ENCODE data around the gene DPP8. TPM values are rescaled to one million over a fixed set of nuclear protein-coding genes. Genes with fewer than 3 reads are reported as not detected.

Gene DPP8
- total RNA-seq, 2 donors from 2014 or later: 32.7 to 39.6 TPM

- no peaks in the 10 kb centered on the region for H3K27me3 ChIP-seq (replicated peaks; ENCODE audit: insufficient read depth)
- no peaks in the 10 kb centered on the region for H3K4me1 ChIP-seq (replicated peaks)
- no peaks in the 10 kb centered on the region for H3K9me3 ChIP-seq
- 60% methylated on average over 1 of the region's 1 CpG for WGBS
- no peak overlapping the region for H3K4me3 ChIP-seq
- H3K36me3 ChIP-seq: no peaks in the 10 kb centered on the region
- no peak for DNase-seq (ENCODE audit: low spot score)
- intact Hi-C loops (cut with DNase I): no loop called here
- TF ChIP-seq POLR2AphosphoS5 (IDR thresholded peaks at IDR 0.05) (no peak), POLR2A (IDR thresholded peaks at IDR 0.05) (no peak)
- TF ChIP-seq, protein P1, sequence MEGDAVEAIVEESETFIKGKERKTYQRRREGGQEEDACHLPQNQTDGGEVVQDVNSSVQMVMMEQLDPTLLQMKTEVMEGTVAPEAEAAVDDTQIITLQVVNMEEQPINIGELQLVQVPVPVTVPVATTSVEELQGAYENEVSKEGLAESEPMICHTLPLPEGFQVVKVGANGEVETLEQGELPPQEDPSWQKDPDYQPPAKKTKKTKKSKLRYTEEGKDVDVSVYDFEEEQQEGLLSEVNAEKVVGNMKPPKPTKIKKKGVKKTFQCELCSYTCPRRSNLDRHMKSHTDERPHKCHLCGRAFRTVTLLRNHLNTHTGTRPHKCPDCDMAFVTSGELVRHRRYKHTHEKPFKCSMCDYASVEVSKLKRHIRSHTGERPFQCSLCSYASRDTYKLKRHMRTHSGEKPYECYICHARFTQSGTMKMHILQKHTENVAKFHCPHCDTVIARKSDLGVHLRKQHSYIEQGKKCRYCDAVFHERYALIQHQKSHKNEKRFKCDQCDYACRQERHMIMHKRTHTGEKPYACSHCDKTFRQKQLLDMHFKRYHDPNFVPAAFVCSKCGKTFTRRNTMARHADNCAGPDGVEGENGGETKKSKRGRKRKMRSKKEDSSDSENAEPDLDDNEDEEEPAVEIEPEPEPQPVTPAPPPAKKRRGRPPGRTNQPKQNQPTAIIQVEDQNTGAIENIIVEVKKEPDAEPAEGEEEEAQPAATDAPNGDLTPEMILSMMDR (IDR thresholded peaks at IDR 0.05): no peak
- no peak overlapping the region for H3K27ac ChIP-seq
Observed at GRCh38 chr15:65412556-65412955, 104.9 kb downstream of the DPP8 start.

- H3K4me3 ChIP-seq: no peak overlapping the region
- 73% methylated on average over 5 of the region's 5 CpGs for WGBS
- H3K27me3 ChIP-seq (replicated peaks; ENCODE audit: insufficient read depth): no peaks in the 10 kb centered on the region
- DNase-seq (ENCODE audit: low spot score): no peak
- H3K36me3 ChIP-seq: no peaks in the 10 kb centered on the region
- intact Hi-C loops (cut with DNase I): no loop called here
- H3K27ac ChIP-seq: no peak overlapping the region
- H3K4me1 ChIP-seq (replicated peaks): no peaks in the 10 kb centered on the region
- H3K9me3 ChIP-seq: no peaks in the 10 kb centered on the region
- TF ChIP-seq, protein P1 (IDR thresholded peaks at IDR 0.05): no peak
- no peak for TF ChIP-seq POLR2AphosphoS5 (IDR thresholded peaks at IDR 0.05)
- no peak for TF ChIP-seq POLR2A (IDR thresholded peaks at IDR 0.05)
Observed at GRCh38 chr15:65411465-65412071, 105.9 kb downstream of the DPP8 start.

GRCh38 chr15:65410972-65411371, 106.5 kb downstream of the DPP8 start:
- 78% methylated on average over 8 of the region's 10 CpGs for WGBS
- intact Hi-C loops (cut with DNase I): no loop called here
- no peak overlapping the region for H3K27ac ChIP-seq
- H3K4me1 ChIP-seq (replicated peaks): no peaks in the 10 kb centered on the region
- no peak for TF ChIP-seq POLR2A (IDR thresholded peaks at IDR 0.05)
- no peak for TF ChIP-seq POLR2AphosphoS5 (IDR thresholded peaks at IDR 0.05)
- TF ChIP-seq, protein P1 (IDR thresholded peaks at IDR 0.05): no peak
- no peak overlapping the region for H3K4me3 ChIP-seq
- no peaks in the 10 kb centered on the region for H3K36me3 ChIP-seq
- H3K9me3 ChIP-seq: no peaks in the 10 kb centered on the region
- no peak for DNase-seq (ENCODE audit: low spot score)
- H3K27me3 ChIP-seq (replicated peaks; ENCODE audit: insufficient read depth): no peaks in the 10 kb centered on the region

GRCh38 chr15:65410036-65410435, 107.5 kb downstream of the DPP8 start:
- no peak for DNase-seq (ENCODE audit: low spot score)
- no peak overlapping the region for H3K27ac ChIP-seq
- no peaks in the 10 kb centered on the region for H3K27me3 ChIP-seq (replicated peaks; ENCODE audit: insufficient read depth)
- intact Hi-C loops (cut with DNase I): no loop called here
- no peaks in the 10 kb centered on the region for H3K9me3 ChIP-seq
- no peaks in the 10 kb centered on the region for H3K36me3 ChIP-seq
- 78% methylated on average over 11 of the region's 11 CpGs for WGBS
- no peaks in the 10 kb centered on the region for H3K4me1 ChIP-seq (replicated peaks)
- TF ChIP-seq POLR2A (IDR thresholded peaks at IDR 0.05) (no peak), POLR2AphosphoS5 (IDR thresholded peaks at IDR 0.05) (no peak)
- TF ChIP-seq, protein P1 (IDR thresholded peaks at IDR 0.05): no peak
- no peak overlapping the region for H3K4me3 ChIP-seq

GRCh38 chr15:65409036-65409631, 108.4 kb downstream of the DPP8 start:
- intact Hi-C loops (cut with DNase I): no loop called here
- TF ChIP-seq POLR2AphosphoS5 (IDR thresholded peaks at IDR 0.05) (no peak), POLR2A (IDR thresholded peaks at IDR 0.05) (no peak)
- TF ChIP-seq, protein P1 (IDR thresholded peaks at IDR 0.05): no peak
- H3K27ac ChIP-seq: no peak overlapping the region
- WGBS: 87% methylated on average over 7 of the region's 7 CpGs
- H3K4me3 ChIP-seq: no peak overlapping the region
- no peak for DNase-seq (ENCODE audit: low spot score)
- H3K4me1 ChIP-seq (replicated peaks): no peaks in the 10 kb centered on the region
- H3K9me3 ChIP-seq: no peaks in the 10 kb centered on the region
- H3K36me3 ChIP-seq: no peaks in the 10 kb centered on the region
- H3K27me3 ChIP-seq (replicated peaks; ENCODE audit: insufficient read depth): no peaks in the 10 kb centered on the region

All from prostate gland (tissue), 2 donors.